Mesendoderm (in vitro differentiated cells): Measurements from ENCODE around the gene GGCT.

Experiments
- DNase-seq: peaks from one replicate; pipeline ENCODE4 v3.0.0; 2013
- H2AK5ac ChIP-seq: 2 replicates; pipeline ENCODE4 v1.6.1; 2013; ENCODE audit warnings: low read length, inconsistent platforms
- H2BK120ac ChIP-seq: 2 replicates; pipeline ENCODE4 v1.6.1; 2013; ENCODE audit warnings: low read depth, mild to moderate bottlenecking, low read length, moderate library complexity, mixed read lengths
- H2BK15ac ChIP-seq: replicated peaks from 2 replicates; pipeline ENCODE4 v1.6.1; 2013; ENCODE audit warnings: low read depth, mild to moderate bottlenecking, moderate library complexity
- H2BK5ac ChIP-seq: 2 replicates; pipeline ENCODE4 v1.6.1; 2013; ENCODE audit warnings: low read length, inconsistent platforms
- H3K18ac ChIP-seq: 2 replicates; pipeline ENCODE4 v1.6.1; 2013; ENCODE audit warnings: mild to moderate bottlenecking, low read length, mixed read lengths
- H3K23ac ChIP-seq: one replicate; pipeline ENCODE4 v1.6.1; 2013; ENCODE audit warnings: low read length
- H3K27ac ChIP-seq: 2 replicates; pipeline ENCODE4 v1.5.1; 2013; ENCODE audit warnings: low read depth, mild to moderate bottlenecking, inconsistent platforms, low read length, moderate library complexity
- H3K27me3 ChIP-seq: 2 replicates; pipeline ENCODE4 v1.6.1; 2013; ENCODE audit warnings: low read length, control low read depth, mild to moderate bottlenecking, inconsistent platforms; ENCODE audit not compliant: insufficient read depth, poor library complexity
- H3K36me3 ChIP-seq: 2 replicates; pipeline ENCODE4 v1.6.1; 2013; ENCODE audit warnings: low read length, inconsistent platforms; ENCODE audit not compliant: control insufficient read depth, insufficient read depth
- H3K4ac ChIP-seq: one replicate; pipeline ENCODE4 v1.6.1; 2013; ENCODE audit warnings: low read depth, mild to moderate bottlenecking, low read length, moderate library complexity
- H3K4me1 ChIP-seq: 2 replicates; pipeline ENCODE4 v1.6.1; 2013; ENCODE audit warnings: low read depth, low read length, inconsistent platforms; ENCODE audit not compliant: control insufficient read depth
- H3K4me2 ChIP-seq: 2 replicates; pipeline ENCODE4 v1.6.1; 2013; ENCODE audit warnings: low read length
- H3K4me3 ChIP-seq: 2 replicates; pipeline ENCODE4 v1.5.1; 2013; ENCODE audit warnings: mild to moderate bottlenecking, low read length
- H3K56ac ChIP-seq: one replicate; pipeline ENCODE4 v1.6.1; 2013; ENCODE audit warnings: low read length
- H3K79me1 ChIP-seq: 2 replicates; pipeline ENCODE4 v1.6.1; 2013; ENCODE audit warnings: low read length, inconsistent platforms
- H3K79me2 ChIP-seq: 2 replicates; pipeline ENCODE4 v1.6.1; 2013; ENCODE audit warnings: mild to moderate bottlenecking, low read length; ENCODE audit not compliant: control insufficient read depth, insufficient read depth
- H3K9ac ChIP-seq: 2 replicates; pipeline ENCODE4 v1.6.1; 2013; ENCODE audit warnings: low read length, inconsistent platforms
- H4K5ac ChIP-seq: one replicate; pipeline ENCODE4 v1.6.1; 2013; ENCODE audit warnings: low read length
- H4K8ac ChIP-seq: one replicate; pipeline ENCODE4 v1.6.1; 2013; ENCODE audit warnings: low read depth, mild to moderate bottlenecking, control low read depth, low read length, moderate library complexity
- WGBS: extraction: QIAGEN DNeasy Blood & Tissue Kit; methylation state at CpG from one replicate; pipeline ENCODE4 v1.1.7; 2013; ENCODE audit warnings: low lambda C conversion rate, missing lambda C conversion rate; ENCODE audit not compliant: insufficient coverage; ENCODE audit errors: extremely low coverage; 5-methylcytosine and 5-hydroxymethylcytosine counted together

Gene GGCT

GRCh38 chr7:30448461-30449189 is 56.0 kb downstream of the GGCT start:
- Histone ChIP-seq H3K79me2 (no peaks in the 10 kb centered on the region), H2AK5ac (no peak overlapping the region), H3K56ac (no peak overlapping the region), H3K27ac (no peak overlapping the region), H4K5ac (no peak overlapping the region), H3K27me3 (no peaks in the 10 kb centered on the region), H3K4me1 (no peaks in the 10 kb centered on the region), H3K36me3 (no peaks in the 10 kb centered on the region), H3K4me2 (no peak overlapping the region), H3K23ac (no peak overlapping the region), H3K4me3 (no peak overlapping the region), H3K18ac (no peak overlapping the region), H4K8ac (no peak overlapping the region), H3K9ac (no peak overlapping the region), H3K79me1 (no peaks in the 10 kb centered on the region), H2BK15ac (no peak overlapping the region), H2BK120ac (no peak overlapping the region), H2BK5ac (no peak overlapping the region), H3K4ac (no peak overlapping the region)
- WGBS = no CpG with 5 or more reads among the region's 10 CpGs
- no peak for DNase-seq

- H2AK5ac ChIP-seq = no peak overlapping the region
- no CpG with 5 or more reads among the region's 8 CpGs for WGBS
- no peaks in the 10 kb centered on the region for H3K79me2 ChIP-seq
- no peaks in the 10 kb centered on the region for H3K79me1 ChIP-seq
- no peak overlapping the region for H3K18ac ChIP-seq
- no peaks in the 10 kb centered on the region for H3K4me1 ChIP-seq
- DNase-seq = no peak
- no peak overlapping the region for H3K4me3 ChIP-seq
- H3K4me2 ChIP-seq = no peak overlapping the region
- H4K8ac ChIP-seq = no peak overlapping the region
- no peak overlapping the region for H2BK120ac ChIP-seq
- no peak overlapping the region for H3K56ac ChIP-seq
- no peak overlapping the region for H3K9ac ChIP-seq
- H3K23ac ChIP-seq = no peak overlapping the region
- H3K4ac ChIP-seq = no peak overlapping the region
- no peak overlapping the region for H4K5ac ChIP-seq
- no peak overlapping the region for H3K27ac ChIP-seq
- H3K36me3 ChIP-seq = no peaks in the 10 kb centered on the region
- no peaks in the 10 kb centered on the region for H3K27me3 ChIP-seq
- H2BK15ac ChIP-seq = no peak overlapping the region
- no peak overlapping the region for H2BK5ac ChIP-seq
Measured at GRCh38 chr7:30447466-30447865, 57.2 kb downstream of the GGCT start.
